GM18499 (cell line): ENCODE results near the gene FANCC.
"Not testable (repeated sequence)": the region's sequence is repeated elsewhere in the genome, so short reads cannot be mapped to it uniquely, and the experiment has no call there.

ENCODE experiments used
- ATAC-seq: cut with Tn5 transposase; IDR thresholded peaks from one replicate; pipeline ENCODE4 v1.9.1; 2021; ENCODE audit warnings: moderate number of reproducible peaks; ENCODE audit not compliant: insufficient read depth, unreplicated experiment

Gene FANCC

GRCh38 chr9:95242613-95243012, 74.9 kb downstream of the FANCC start:
- ATAC-seq = no peak

- no peak for ATAC-seq
Observed at GRCh38 chr9:95239071-95239470, 78.4 kb downstream of the FANCC start.

- no peak for ATAC-seq
Observed at GRCh38 chr9:95237336-95237735, 80.2 kb downstream of the FANCC start.

- no peak for ATAC-seq
Observed at GRCh38 chr9:95230046-95230445, 87.5 kb downstream of the FANCC start.

GRCh38 chr9:95229230-95229915, 88.1 kb downstream of the FANCC start:
- no peak for ATAC-seq

GRCh38 chr9:95226921-95227320, 90.6 kb downstream of the FANCC start:
- no peak for ATAC-seq

- no peak for ATAC-seq
Observed at GRCh38 chr9:95225726-95226106, 91.8 kb downstream of the FANCC start.

- ATAC-seq = no peak
Observed at GRCh38 chr9:95225076-95225725, 92.3 kb downstream of the FANCC start.

- no peak for ATAC-seq
Observed at GRCh38 chr9:95224376-95225019, 93.0 kb downstream of the FANCC start.

- not testable (repeated sequence) for ATAC-seq
Observed at GRCh38 chr9:95220352-95220751, 97.2 kb downstream of the FANCC start.

GRCh38 chr9:95218773-95219172, 98.7 kb downstream of the FANCC start:
- ATAC-seq = no peak

GRCh38 chr9:95217936-95218335, 99.6 kb downstream of the FANCC start:
- ATAC-seq = no peak

- no peak for ATAC-seq
Observed at GRCh38 chr9:95215336-95215898, 102.1 kb downstream of the FANCC start.

- ATAC-seq = no peak
Observed at GRCh38 chr9:95213117-95213516, 104.4 kb downstream of the FANCC start.

- ATAC-seq = no peak
Observed at GRCh38 chr9:95211028-95211427, 106.5 kb downstream of the FANCC start.

GRCh38 chr9:95207403-95207802, 110.1 kb downstream of the FANCC start:
- ATAC-seq = no peak

- no peak for ATAC-seq
Observed at GRCh38 chr9:95206143-95206542, 111.4 kb downstream of the FANCC start.

GRCh38 chr9:95204710-95205109, 112.8 kb downstream of the FANCC start:
- ATAC-seq = no peak

GRCh38 chr9:95204310-95204709, 113.2 kb downstream of the FANCC start:
- no peak for ATAC-seq

- not testable (repeated sequence) for ATAC-seq
Observed at GRCh38 chr9:95203019-95203418, 114.5 kb downstream of the FANCC start.

- ATAC-seq = no peak
Observed at GRCh38 chr9:95202076-95202681, 115.3 kb downstream of the FANCC start.
